Measurements from ENCODE around the gene CACNA1I. TPM values are rescaled to one million over a fixed set of nuclear protein-coding genes. Genes with fewer than 3 reads are reported as not detected.

Gene CACNA1I
- total and polyA plus RNA-seq, 2 donors (not counting 1 experiment from before 2014, with no cell fraction given): 0.07 to 0.25 TPM

DNA sequence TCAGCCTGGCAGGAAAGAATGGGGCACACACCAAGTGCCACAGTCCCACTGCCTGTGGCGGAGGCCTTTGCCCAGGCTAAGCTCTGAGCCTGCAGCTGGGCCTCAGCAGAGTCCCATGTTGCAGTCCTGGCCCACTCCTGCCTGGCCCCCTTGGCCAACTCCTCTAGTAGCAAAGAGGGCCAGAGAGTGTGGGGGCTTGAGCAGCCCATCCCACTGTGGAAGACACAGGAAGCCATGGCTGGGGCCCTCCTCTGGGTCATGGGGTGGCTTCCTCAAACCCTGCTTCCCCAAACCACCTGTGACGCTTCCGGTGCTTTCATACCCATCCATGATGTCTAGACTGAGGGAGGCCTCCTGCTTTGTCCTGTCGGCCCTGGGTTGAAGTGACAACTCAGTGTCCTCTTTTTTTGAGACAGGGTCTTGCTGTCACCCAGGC, 43.8 kb upstream of the CACNA1I start:
- Histone ChIP-seq H3K27me3 (replicated peaks in 1 of 4; ENCODE audit: control extremely low read depth in 1 of 4, control insufficient read depth in 3 of 4, insufficient read depth in 4 of 4, low read length in 3 of 4) (no peaks in the 10 kb centered on the region), H3K79me2 (ENCODE audit: control insufficient read depth, insufficient read depth, low read length) (peaks cover 84% of the 10 kb centered on the region), H2AFZ (ENCODE audit: insufficient read depth, low read depth, low read length, poor library complexity, severe bottlenecking) (no peak overlapping the region), H3K4me1 (ENCODE audit: control insufficient read depth in 2 of 2, insufficient read depth in 2 of 2, low read length in 2 of 2) (peaks cover 69 to 90% of the 10 kb centered on the region in 2 donors), H3K4me2 (replicated peaks; ENCODE audit: low read depth, low read length, poor library complexity, severe bottlenecking) (peak overlapping the region; percentile 45), H3K27ac (ENCODE audit: low read length in 2 of 2) (peak overlapping the region; percentile 43 to 85), H3K9me3 (ENCODE audit: control extremely low read depth in 1 of 3, control insufficient read depth in 2 of 3, insufficient read depth in 1 of 3, low read length in 2 of 3) (peaks cover 0 to 7% (median 0%) of the 10 kb centered on the region in 3 donors), H3K4me3 (ENCODE audit: control extremely low read depth in 1 of 5, extremely low read depth in 1 of 5, insufficient read depth in 1 of 5, low read depth in 2 of 5, low read length in 4 of 5) (no peak overlapping the region), H3K36me3 (replicated peaks in 1 of 2; ENCODE audit: control extremely low read depth in 1 of 2, control insufficient read depth in 1 of 2, extremely low read depth in 1 of 2, insufficient read depth in 2 of 2, low read length in 1 of 2) (peaks cover 0 to 68% of the 10 kb centered on the region in 2 experiments), H4K20me1 (ENCODE audit: control insufficient read depth, insufficient read depth, low read length, poor library complexity, severe bottlenecking) (peaks cover 77% of the 10 kb centered on the region), H3K9ac (ENCODE audit: low read length) (no peak overlapping the region)
- peaks cover 87% of the 10 kb centered on the region for H3K4me1 Mint-ChIP-seq
- peak; percentile 14 for ATAC-seq (ENCODE audit: low read depth)
- CTCF ChIA-PET: interaction anchor here (0.7 to 13.4 kb wide), 10 partner anchors 10 to 510 kb away, joined by 3 to 328 read pairs (median 4); partner anchors contain the start of genes MIEF1 and RPL3
- H3K4me3 Mint-ChIP-seq: peak overlapping the region; percentile 50
- intact Hi-C loops (cut with micrococcal nuclease): loop anchor here (10.0 kb wide), 1 partner anchor 652 kb away; the partner anchor contains the start of gene CBX6
- TF ChIP-seq EZH2 (IDR thresholded peaks at IDR 0.05; ENCODE audit: borderline replicate concordance, insufficient read depth, low read depth, low read length, poor library complexity, severe bottlenecking): no peak
- TF ChIP-seq, protein P1, sequence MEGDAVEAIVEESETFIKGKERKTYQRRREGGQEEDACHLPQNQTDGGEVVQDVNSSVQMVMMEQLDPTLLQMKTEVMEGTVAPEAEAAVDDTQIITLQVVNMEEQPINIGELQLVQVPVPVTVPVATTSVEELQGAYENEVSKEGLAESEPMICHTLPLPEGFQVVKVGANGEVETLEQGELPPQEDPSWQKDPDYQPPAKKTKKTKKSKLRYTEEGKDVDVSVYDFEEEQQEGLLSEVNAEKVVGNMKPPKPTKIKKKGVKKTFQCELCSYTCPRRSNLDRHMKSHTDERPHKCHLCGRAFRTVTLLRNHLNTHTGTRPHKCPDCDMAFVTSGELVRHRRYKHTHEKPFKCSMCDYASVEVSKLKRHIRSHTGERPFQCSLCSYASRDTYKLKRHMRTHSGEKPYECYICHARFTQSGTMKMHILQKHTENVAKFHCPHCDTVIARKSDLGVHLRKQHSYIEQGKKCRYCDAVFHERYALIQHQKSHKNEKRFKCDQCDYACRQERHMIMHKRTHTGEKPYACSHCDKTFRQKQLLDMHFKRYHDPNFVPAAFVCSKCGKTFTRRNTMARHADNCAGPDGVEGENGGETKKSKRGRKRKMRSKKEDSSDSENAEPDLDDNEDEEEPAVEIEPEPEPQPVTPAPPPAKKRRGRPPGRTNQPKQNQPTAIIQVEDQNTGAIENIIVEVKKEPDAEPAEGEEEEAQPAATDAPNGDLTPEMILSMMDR (IDR thresholded peaks at IDR 0.05): no peak
- 27% methylated on average over 4 of the region's 4 CpGs for WGBS (ENCODE audit: insufficient coverage)
- DNase-seq: peak; percentile 63
- no peaks in the 10 kb centered on the region for H3K27me3 Mint-ChIP-seq
- H3K27ac Mint-ChIP-seq: peak overlapping the region; percentile 93
- H3K9me3 Mint-ChIP-seq (ENCODE audit: insufficient read depth): no peaks in the 10 kb centered on the region
- POLR2A ChIA-PET: interaction anchor here (0.6 to 1.3 kb wide), 2 partner anchors 89 to 517 kb away, joined by 4 to 5 read pairs; no protein-coding TSS in a partner anchor

DNA sequence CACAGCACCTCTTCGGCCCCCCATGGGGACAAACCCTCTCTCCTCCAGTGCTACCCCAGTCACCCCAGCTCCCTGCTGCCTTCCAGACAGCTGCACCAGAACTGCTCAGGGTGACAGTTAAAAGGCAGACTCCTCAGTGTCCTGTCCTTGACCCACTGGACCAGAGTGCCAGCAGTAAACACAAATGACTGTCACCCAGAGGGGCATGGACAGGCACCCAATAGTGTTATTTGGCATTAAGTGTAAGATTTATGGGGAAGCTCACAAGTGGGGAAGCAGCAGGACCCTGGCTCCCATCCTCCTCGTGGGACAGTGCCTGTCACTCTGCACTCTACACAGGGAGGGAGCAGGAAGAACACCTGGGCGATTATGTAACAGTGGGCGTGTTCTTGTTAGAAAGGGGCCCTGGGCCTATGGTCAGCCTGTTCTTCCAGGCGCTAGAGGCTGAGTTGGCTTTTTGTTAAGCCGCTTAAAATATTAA, 43.0 kb upstream of the CACNA1I start:
- ATAC-seq (ENCODE audit: low read depth): no peak
- Histone ChIP-seq H3K9ac (ENCODE audit: low read length) (no peak overlapping the region), H4K20me1 (ENCODE audit: control insufficient read depth, insufficient read depth, low read length, poor library complexity, severe bottlenecking) (peaks cover 75% of the 10 kb centered on the region), H3K36me3 (replicated peaks in 1 of 2; ENCODE audit: control extremely low read depth in 1 of 2, control insufficient read depth in 1 of 2, extremely low read depth in 1 of 2, insufficient read depth in 2 of 2, low read length in 1 of 2) (peaks cover 0 to 61% of the 10 kb centered on the region in 2 experiments), H3K4me1 (ENCODE audit: control insufficient read depth in 2 of 2, insufficient read depth in 2 of 2, low read length in 2 of 2) (peaks cover 64 to 86% of the 10 kb centered on the region in 2 donors), H3K27me3 (replicated peaks in 1 of 4; ENCODE audit: control extremely low read depth in 1 of 4, control insufficient read depth in 3 of 4, insufficient read depth in 4 of 4, low read length in 3 of 4) (no peaks in the 10 kb centered on the region), H2AFZ (ENCODE audit: insufficient read depth, low read depth, low read length, poor library complexity, severe bottlenecking) (no peak overlapping the region), H3K4me2 (replicated peaks; ENCODE audit: low read depth, low read length, poor library complexity, severe bottlenecking) (peak overlapping the region; percentile 74), H3K9me3 (ENCODE audit: control extremely low read depth in 1 of 3, control insufficient read depth in 2 of 3, insufficient read depth in 1 of 3, low read length in 2 of 3) (peaks cover 0 to 7% (median 0%) of the 10 kb centered on the region in 3 donors), H3K27ac (ENCODE audit: low read length in 2 of 2) (peak overlapping the region; percentile 83 to 85), H3K4me3 (ENCODE audit: control extremely low read depth in 1 of 5, extremely low read depth in 1 of 5, insufficient read depth in 1 of 5, low read depth in 2 of 5, low read length in 4 of 5) (no peak overlapping the region), H3K79me2 (ENCODE audit: control insufficient read depth, insufficient read depth, low read length) (peaks cover 84% of the 10 kb centered on the region)
- peak; percentile 37 for DNase-seq
- CTCF ChIA-PET: interaction anchor here (0.6 to 13.4 kb wide), 13 partner anchors 11 to 1371 kb away, joined by 3 to 328 read pairs (median 14); partner anchors contain the start of genes MIEF1 and RPL3
- Mint-ChIP-seq H3K4me1 (peaks cover 85% of the 10 kb centered on the region), H3K4me3 (peak overlapping the region; percentile 83), H3K9me3 (ENCODE audit: insufficient read depth) (no peaks in the 10 kb centered on the region), H3K27ac (peak overlapping the region; percentile 93), H3K27me3 (no peaks in the 10 kb centered on the region)
- no peak for TF ChIP-seq EZH2 (IDR thresholded peaks at IDR 0.05; ENCODE audit: borderline replicate concordance, insufficient read depth, low read depth, low read length, poor library complexity, severe bottlenecking)
- TF ChIP-seq, protein P1 (IDR thresholded peaks at IDR 0.05): no peak
- intact Hi-C loops (cut with micrococcal nuclease): loop anchor here (10.0 kb wide), 1 partner anchor 653 kb away; the partner anchor contains the start of gene CBX6
- POLR2A ChIA-PET: interaction anchor here (0.5 to 6.3 kb wide), 6 partner anchors 7 to 517 kb away, joined by 3 to 57 read pairs (median 4); partner anchors contain the start of gene ATF4
- 74% methylated on average over 5 of the region's 6 CpGs for WGBS (ENCODE audit: insufficient coverage)

All from B cell (primary cell).